ENCODE data around the gene HYCC1.
A peak's percentile ranks its signal among the peaks of the same experiment; 100 is the strongest.
"Not testable (repeated sequence)": the region's sequence is repeated elsewhere in the genome, so short reads cannot be mapped to it uniquely, and the experiment has no call there.

HYCC1 gene

DNA sequence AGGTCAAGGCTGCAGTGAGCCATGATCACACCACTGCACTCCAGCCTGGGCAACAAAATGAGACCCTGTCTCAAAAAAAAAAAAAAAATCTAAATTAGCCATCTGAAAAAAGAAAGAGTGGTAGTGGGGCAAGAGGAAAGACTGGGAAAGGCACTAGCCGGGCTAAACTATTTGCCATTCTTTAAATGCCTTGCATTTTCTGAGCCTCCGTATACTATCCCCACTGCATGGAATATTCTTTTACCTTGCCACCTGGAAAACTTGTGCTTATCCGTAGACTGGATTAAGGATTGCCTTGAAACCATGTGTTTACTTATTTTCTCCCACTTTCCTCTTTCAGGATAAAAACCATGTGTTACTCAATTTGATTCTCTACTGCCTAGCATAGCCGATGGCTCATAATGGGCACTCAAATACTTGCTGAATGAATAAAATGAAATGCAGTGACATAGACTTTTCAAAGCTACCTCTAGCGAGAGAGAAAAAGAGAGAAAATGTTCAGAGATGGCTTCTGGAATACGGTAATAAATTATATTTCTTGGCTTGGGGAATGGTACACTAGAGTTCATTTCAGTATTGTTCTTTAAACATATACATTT, 30.6 kb downstream of the HYCC1 start:
- no peak for DNase-seq

DNA sequence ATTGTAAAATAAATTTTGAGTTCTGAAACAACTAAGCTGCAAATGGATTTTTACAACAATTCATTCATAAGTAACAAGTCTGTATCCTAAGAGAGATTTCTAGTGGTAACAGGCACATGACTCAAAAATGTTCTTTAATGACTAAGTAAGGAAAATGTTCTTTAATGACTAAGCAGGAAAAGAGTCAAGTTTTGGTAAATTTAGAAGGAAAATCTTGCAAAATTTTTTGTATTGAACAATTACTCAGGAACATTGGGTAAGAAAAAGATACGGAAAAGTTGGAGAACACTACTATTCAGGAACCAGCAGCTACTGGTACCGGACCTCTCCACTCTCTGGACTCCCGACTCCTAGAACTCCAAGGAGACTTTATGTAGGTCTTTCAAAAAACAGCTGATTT, 33.5 kb downstream of the HYCC1 start:
- no peak for DNase-seq

DNA sequence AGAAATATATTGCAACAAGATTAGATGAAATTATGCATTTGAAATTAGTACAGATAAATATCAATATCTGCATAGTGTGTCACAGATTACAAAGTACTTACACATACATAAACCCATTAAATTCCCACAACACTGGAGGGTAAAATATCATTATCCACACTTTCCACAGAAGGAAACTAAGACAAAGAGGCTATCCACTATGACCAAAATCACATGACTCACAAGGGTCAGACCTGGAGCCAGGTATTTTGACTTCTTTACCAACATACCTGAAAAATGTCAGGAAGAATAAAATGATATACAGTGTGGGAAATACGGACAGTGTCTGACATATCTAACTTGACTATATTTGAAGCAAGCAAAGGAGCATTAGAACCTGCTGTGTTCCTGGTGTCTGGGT, 34.1 kb downstream of the HYCC1 start:
- DNase-seq: no peak

- DNase-seq: no peak
Observed at GRCh38 chr7:22979251-22979650, 34.7 kb downstream of the HYCC1 start.

GRCh38 chr7:22974636-22975035, 39.3 kb downstream of the HYCC1 start:
- not testable (repeated sequence) for DNase-seq

DNA sequence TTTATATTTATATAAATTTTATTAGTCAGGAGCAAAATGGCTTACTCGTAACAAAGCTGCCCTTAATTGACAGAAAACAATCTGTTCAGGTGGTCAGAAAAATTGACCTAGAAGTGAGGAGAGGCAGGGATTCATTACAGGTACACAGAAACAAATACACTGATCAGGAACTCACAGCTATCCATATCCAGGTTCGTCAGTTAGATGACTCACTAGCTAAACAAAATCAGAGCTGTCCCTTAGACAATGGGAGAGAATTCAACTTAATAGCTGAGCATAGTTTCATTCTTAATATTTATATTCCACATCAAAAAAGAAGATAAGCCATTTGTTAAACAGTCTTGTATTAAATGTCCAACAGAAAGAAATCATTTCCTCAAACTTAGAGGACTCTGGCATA, 41.7 kb downstream of the HYCC1 start:
- no peak for DNase-seq

DNA sequence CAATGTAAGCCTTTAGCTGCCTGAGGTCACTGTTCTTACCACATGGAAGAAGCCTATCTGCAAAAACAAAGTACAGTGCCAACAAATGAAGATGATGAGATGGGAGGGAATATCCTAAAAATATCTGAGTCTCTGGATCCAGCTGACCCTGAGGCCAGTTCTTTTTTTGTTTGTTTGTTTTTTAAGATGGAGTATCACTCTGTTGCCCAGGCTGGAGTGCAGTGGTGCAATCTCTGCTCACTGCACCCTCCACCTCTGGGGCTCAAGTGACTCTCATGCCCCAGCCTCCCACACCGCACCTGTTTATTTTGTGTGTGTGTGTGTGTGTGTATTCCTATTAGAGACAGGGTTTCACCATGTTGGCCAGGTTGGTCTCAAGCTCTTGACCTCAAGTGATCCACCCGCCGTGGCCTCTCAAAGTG, 44.9 kb downstream of the HYCC1 start:
- DNase-seq: peak; percentile 27
